ENCODE data around the gene AFAP1L2.

The AFAP1L2 gene

GRCh38 chr10:114291076-114291475 lies 113.2 kb downstream of the AFAP1L2 start:
- Histone ChIP-seq H3K79me2 (ENCODE audit: low read length) (no peaks in the 10 kb centered on the region), H3K4me3 (ENCODE audit: low read length) (no peak overlapping the region), H4K20me1 (ENCODE audit: insufficient read depth, low read length) (no peaks in the 10 kb centered on the region), H3K27ac (ENCODE audit: low read length) (no peak overlapping the region), H3K9ac (ENCODE audit: low read length) (no peak overlapping the region), H2AFZ (ENCODE audit: low read depth, low read length) (no peak overlapping the region), H3K9me3 (ENCODE audit: insufficient read depth, low read length) (peaks cover 7% of the 10 kb centered on the region; the same call in 1 of the 2 replicates), H3K27me3 (ENCODE audit: low read depth, low read length) (no peaks in the 10 kb centered on the region), H3K4me2 (ENCODE audit: low read length) (no peak overlapping the region), H3K4me1 (ENCODE audit: low read length) (no peaks in the 10 kb centered on the region), H3K36me3 (replicated peaks; ENCODE audit: low read depth, low read length) (no peaks in the 10 kb centered on the region)
- TF ChIP-seq EZH2phosphoT487 (IDR thresholded peaks at IDR 0.05; ENCODE audit: low read depth) (no peak), CTCF (IDR thresholded peaks at IDR 0.05; ENCODE audit: low read depth, low read length) (no peak)

GRCh38 chr10:114290038-114290437 lies 114.3 kb downstream of the AFAP1L2 start:
- Histone ChIP-seq H3K79me2 (ENCODE audit: low read length) (no peaks in the 10 kb centered on the region), H4K20me1 (ENCODE audit: insufficient read depth, low read length) (no peaks in the 10 kb centered on the region), H3K27ac (ENCODE audit: low read length) (no peak overlapping the region), H3K9me3 (ENCODE audit: insufficient read depth, low read length) (no peaks in the 10 kb centered on the region; the same call in 1 of the 2 replicates), H2AFZ (ENCODE audit: low read depth, low read length) (no peak overlapping the region), H3K36me3 (replicated peaks; ENCODE audit: low read depth, low read length) (no peaks in the 10 kb centered on the region), H3K4me3 (ENCODE audit: low read length) (no peak overlapping the region), H3K9ac (ENCODE audit: low read length) (no peak overlapping the region), H3K4me2 (ENCODE audit: low read length) (no peak overlapping the region), H3K4me1 (ENCODE audit: low read length) (no peaks in the 10 kb centered on the region), H3K27me3 (ENCODE audit: low read depth, low read length) (no peaks in the 10 kb centered on the region)
- no peak for TF ChIP-seq EZH2phosphoT487 (IDR thresholded peaks at IDR 0.05; ENCODE audit: low read depth)
- TF ChIP-seq CTCF (IDR thresholded peaks at IDR 0.05; ENCODE audit: low read depth, low read length): no peak

GRCh38 chr10:114289096-114289436 lies 115.2 kb downstream of the AFAP1L2 start:
- H3K4me1 ChIP-seq (ENCODE audit: low read length): no peaks in the 10 kb centered on the region
- H3K4me2 ChIP-seq (ENCODE audit: low read length): no peak overlapping the region
- H3K27me3 ChIP-seq (ENCODE audit: low read depth, low read length): no peaks in the 10 kb centered on the region
- no peaks in the 10 kb centered on the region for H3K36me3 ChIP-seq (replicated peaks; ENCODE audit: low read depth, low read length)
- H3K9ac ChIP-seq (ENCODE audit: low read length): no peak overlapping the region
- H4K20me1 ChIP-seq (ENCODE audit: insufficient read depth, low read length): no peaks in the 10 kb centered on the region
- TF ChIP-seq CTCF (IDR thresholded peaks at IDR 0.05; ENCODE audit: low read depth, low read length) (no peak), EZH2phosphoT487 (IDR thresholded peaks at IDR 0.05; ENCODE audit: low read depth) (no peak)
- no peaks in the 10 kb centered on the region for H3K79me2 ChIP-seq (ENCODE audit: low read length)
- no peak overlapping the region for H3K4me3 ChIP-seq (ENCODE audit: low read length)
- H3K27ac ChIP-seq (ENCODE audit: low read length): no peak overlapping the region
- H3K9me3 ChIP-seq (ENCODE audit: insufficient read depth, low read length): no peaks in the 10 kb centered on the region
- H2AFZ ChIP-seq (ENCODE audit: low read depth, low read length): no peak overlapping the region

- Histone ChIP-seq H3K4me3 (ENCODE audit: low read length) (no peak overlapping the region), H3K4me2 (ENCODE audit: low read length) (no peak overlapping the region), H3K27ac (ENCODE audit: low read length) (no peak overlapping the region), H3K9ac (ENCODE audit: low read length) (no peak overlapping the region), H4K20me1 (ENCODE audit: insufficient read depth, low read length) (no peaks in the 10 kb centered on the region), H3K27me3 (ENCODE audit: low read depth, low read length) (no peaks in the 10 kb centered on the region), H3K36me3 (replicated peaks; ENCODE audit: low read depth, low read length) (no peaks in the 10 kb centered on the region), H2AFZ (ENCODE audit: low read depth, low read length) (no peak overlapping the region), H3K4me1 (ENCODE audit: low read length) (no peaks in the 10 kb centered on the region), H3K9me3 (ENCODE audit: insufficient read depth, low read length) (no peaks in the 10 kb centered on the region), H3K79me2 (ENCODE audit: low read length) (no peaks in the 10 kb centered on the region)
- TF ChIP-seq CTCF (IDR thresholded peaks at IDR 0.05; ENCODE audit: low read depth, low read length) (no peak), EZH2phosphoT487 (IDR thresholded peaks at IDR 0.05; ENCODE audit: low read depth) (no peak)
These were observed 115.7 kb downstream of the AFAP1L2 start for GRCh38 chr10:114288424-114289095.
